ENCODE data around the gene LRPPRC. TPM values are rescaled to one million over a fixed set of nuclear protein-coding genes. Genes with fewer than 3 reads are reported as not detected.
A peak's percentile ranks its signal among the peaks of the same experiment; 100 is the strongest.
"Not testable (repeated sequence)": the region's sequence is repeated elsewhere in the genome, so short reads cannot be mapped to it uniquely, and the experiment has no call there.

LRPPRC gene
- polyA plus RNA-seq, 5 donors = 87.2 to 109 (median 102) TPM

DNA sequence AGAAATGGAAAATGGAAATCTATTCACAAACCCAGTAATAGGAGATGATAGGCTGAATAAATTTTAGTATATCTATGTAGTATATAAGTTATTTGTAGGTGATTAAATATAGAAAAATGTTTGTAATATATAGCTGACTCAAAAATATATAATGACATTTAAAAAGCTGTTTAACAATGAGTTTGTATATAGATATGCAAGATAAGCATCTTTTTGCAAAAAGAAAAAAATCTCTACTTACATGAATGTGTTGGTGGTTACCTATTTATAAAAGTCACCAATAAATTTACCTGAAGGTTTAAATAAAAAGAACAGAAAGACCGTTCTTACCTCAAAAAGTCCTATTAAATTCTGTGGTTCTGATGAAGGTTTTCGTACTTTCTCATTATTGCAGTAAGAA lies 71.3 kb downstream of the LRPPRC start:
- DNase-seq = no peak

GRCh38 chr2:43911136-43911790 lies 84.5 kb downstream of the LRPPRC start:
- DNase-seq = not testable (repeated sequence)

DNA sequence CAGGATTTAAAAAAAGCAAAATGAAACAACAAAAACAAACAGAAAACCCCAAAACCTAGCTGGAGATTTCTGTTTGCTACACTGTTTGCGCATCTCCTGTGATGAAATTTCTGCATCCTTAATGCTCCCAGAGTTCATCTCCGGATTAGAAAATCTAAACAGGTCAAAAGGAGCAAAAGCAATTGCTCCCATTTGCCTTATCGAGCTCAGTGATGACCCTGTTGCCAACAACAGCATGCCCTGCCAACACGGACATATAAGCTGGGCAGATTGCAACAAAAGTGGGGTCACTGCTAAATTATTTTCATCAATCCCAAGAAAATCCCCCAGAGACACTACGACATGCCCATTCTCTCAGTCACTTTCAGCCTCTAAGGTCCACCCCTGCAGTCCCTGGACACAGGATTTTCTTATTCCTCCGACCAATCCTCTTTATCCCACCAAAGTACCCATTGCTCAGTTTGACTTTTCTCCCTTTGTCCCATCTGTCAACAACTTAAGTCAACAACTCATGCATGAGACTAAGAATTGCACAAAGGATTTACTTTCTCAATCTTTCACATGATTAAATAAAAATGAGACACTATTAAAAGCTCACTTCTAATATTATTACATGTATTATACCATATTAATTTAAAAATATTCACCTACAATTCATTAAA lies 89.2 kb downstream of the LRPPRC start:
- no peak for DNase-seq

- no peak for DNase-seq
Measured at GRCh38 chr2:43905871-43906270, 89.9 kb downstream of the LRPPRC start.

DNA sequence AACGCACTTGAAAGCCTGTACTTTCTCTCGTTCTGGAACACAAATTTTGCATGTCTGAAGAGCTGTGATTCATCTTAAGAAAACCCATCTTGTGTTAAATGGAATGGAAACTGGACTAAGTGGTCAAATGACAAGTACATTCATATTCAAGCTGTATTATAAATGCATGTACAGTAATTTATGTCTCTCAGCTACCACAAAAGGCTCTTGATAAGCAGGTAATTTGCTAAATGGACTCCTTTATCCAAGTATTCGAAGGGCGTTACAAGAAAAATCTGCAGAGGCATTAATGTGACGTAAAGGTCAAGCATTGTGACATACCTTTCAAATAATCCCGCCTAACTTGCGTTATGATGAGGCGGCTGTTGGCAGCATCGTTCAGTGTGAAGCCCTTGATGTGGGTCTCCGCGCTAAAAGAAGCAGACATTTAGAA lies 90.4 kb downstream of the LRPPRC start:
- DNase-seq = no peak

DNA sequence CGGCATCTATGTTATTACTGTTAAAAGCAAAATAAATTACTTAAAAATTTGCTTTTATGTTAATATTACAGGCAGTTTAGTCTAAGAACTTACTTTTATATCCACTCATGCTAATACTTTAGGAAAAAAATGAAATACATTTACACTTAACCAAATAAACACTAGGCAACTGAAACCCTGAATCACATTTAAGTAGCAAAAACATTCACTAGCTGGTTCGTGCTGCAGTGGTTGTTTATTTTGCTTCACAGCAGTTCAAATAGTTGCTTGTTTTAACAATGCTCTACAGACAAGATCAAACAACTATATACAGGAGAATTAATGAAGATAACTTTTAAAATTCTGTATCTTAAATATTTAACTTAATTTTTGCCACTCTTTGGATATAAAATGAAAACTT lies 96.2 kb downstream of the LRPPRC start:
- DNase-seq = no peak

- DNase-seq = no peak
Measured at GRCh38 chr2:43898838-43899346, 96.9 kb downstream of the LRPPRC start.

DNA sequence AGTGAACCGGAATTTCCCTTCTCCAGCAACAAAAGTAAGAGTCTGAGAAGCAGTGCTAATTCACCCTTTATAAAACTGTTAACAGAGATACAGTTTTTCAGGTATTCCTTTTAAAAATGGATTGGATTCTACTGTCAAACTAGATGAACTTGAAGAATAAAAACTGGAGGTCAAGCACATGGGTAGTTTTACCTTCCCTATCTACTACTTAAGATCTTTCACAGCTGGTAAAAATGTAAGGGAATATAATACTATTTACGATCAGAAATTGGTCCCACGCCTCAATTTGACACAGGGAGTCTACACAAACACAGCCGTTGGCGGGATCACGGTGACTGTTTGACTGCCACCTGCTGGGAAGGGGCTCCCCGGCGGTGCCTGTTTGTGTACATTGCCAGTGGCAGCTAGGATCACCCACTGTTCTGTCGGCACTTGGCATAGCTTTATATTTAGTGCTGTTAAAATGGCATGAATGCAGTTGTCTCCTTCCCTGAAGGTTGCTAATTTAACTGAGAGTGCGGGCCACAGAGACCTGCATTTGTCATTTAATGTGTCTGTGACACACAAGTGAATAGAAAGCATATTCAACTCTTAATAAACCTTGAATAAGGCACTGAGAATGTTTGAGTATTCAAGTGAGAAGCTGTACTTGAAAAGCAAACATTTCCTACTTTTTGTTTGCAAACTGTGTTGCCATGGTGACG lies 97.5 kb downstream of the LRPPRC start:
- DNase-seq = peak; percentile 25 to 36

- no peak for DNase-seq
Measured at GRCh38 chr2:43897492-43897891, 98.3 kb downstream of the LRPPRC start.

GRCh38 chr2:43896906-43897305 lies 98.9 kb downstream of the LRPPRC start:
- DNase-seq = no peak

- no peak for DNase-seq
Measured at GRCh38 chr2:43894743-43895142, 101.0 kb downstream of the LRPPRC start.

- DNase-seq = no peak
Measured at GRCh38 chr2:43890855-43891254, 104.9 kb downstream of the LRPPRC start.

DNA sequence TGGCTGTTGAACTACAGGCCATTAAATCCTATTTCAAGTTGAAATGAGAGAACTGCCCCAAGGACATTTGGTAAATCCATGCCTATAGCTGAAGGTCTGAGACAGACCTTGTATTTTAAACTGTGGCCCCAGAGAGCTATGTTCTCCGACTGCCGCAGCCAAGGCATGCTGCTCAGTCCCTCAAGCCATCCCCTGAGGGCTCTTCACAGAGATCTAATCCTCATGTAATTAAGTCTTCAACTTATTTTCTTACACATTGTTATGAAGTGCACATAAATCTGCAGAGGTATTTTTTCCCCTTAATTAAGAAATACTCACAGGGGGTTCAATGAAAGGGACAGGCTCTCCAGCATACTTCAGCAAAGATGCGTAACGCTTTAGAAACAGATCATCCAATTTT lies 106.4 kb downstream of the LRPPRC start:
- DNase-seq = no peak

- DNase-seq = no peak
Measured at GRCh38 chr2:43887176-43887575, 108.6 kb downstream of the LRPPRC start.

GRCh38 chr2:43885132-43885632 lies 110.6 kb downstream of the LRPPRC start:
- DNase-seq = no peak

DNA sequence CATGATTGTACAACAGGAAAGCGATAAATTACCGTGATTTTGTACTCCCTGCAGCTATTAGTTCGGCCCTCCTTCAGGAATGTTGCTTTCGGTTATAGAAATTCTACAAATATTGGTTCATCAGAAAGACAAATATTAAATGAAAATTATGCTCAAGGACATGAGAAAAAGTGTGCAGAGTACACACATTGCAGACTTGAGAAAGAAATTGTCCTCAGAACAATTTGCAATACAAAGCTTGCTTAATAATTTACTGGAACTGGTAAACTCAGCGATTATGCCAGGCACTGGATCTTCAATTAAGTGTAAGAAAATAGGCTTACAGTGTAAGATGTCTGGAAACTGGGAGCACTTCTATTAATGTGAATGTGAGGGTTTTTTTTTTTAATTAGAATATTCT lies 111.1 kb downstream of the LRPPRC start:
- DNase-seq = no peak

DNA sequence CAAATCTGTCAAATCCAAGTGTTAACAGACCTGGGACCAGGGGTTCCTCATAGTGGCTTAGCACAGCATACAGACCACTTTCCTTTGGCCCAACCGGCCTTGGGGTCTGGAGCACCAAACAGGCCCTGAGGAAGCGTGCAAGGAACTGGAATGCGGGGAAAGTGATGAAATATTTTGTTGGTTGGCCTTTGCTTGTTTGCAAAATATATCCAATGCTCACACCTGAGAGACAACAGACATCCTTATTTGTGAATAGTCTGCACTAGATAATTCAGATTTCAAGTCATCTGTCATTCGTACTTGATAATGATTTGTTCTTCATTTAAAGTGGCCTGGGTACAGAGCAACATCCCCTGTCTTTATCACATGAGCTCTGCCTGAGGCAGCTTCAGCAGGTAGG lies 113.5 kb downstream of the LRPPRC start:
- no peak for DNase-seq

DNA sequence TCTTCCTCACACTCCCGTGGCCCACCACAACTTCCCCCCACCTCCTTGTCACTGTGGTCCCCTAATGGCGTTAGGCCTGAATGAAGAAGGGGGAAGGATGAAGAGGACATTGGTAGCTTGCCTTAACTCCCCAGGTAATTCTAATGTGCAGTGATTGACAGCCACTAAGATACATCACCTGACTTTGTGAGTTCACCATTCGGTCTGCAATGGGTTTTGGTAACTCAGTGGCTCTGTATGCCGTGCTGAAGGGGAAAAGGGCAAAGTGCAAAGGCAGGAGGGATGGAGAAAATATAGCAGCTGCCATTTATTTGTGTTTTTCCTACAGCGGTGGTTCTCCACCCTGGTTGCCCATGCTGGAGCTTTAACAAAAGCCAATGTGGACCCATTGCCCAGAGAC lies 114.8 kb downstream of the LRPPRC start:
- DNase-seq = no peak

DNA sequence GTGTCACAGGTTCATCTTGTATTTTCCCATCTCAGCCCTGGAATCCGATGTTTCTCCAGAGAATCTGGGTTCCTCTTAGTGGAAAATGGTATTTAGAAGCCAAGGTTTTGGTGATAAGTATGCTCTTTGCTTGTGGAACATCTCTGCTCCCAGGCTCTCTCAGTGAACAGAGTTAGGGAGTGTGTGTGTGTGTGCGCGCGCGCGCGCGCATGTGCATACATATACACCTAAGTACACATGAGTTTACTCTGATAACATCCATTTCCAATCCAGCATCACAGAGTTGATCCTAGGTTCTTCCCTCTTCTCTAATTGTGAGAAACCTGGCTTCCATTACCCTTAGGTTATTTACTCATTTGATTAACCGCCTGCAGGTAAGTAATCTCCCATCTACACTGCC lies 115.3 kb downstream of the LRPPRC start:
- DNase-seq = no peak

GRCh38 chr2:43879261-43879660 lies 116.5 kb downstream of the LRPPRC start:
- DNase-seq = no peak

- peak; percentile 41 to 54 for DNase-seq
Measured at GRCh38 chr2:43877782-43878464, 117.9 kb downstream of the LRPPRC start.

Data from right lung (tissue), 5 donors.